Jurkat, Clone E6-1 (cell line): ENCODE measurements around the gene SLC30A7.
A peak's percentile ranks its signal among the peaks of the same experiment; 100 is the strongest.

Source experiments
- DNase-seq: peaks from one replicate; pipeline ENCODE4 v3.0.0-alpha.2; 2011; ENCODE audit warnings: low read depth, low spot score
- H3K4me3 ChIP-seq: 2 replicates; pipeline ENCODE4 v1.5.1; 2011; ENCODE audit warnings: mild to moderate bottlenecking, low read length, control low read depth, moderate library complexity

Gene SLC30A7

DNA sequence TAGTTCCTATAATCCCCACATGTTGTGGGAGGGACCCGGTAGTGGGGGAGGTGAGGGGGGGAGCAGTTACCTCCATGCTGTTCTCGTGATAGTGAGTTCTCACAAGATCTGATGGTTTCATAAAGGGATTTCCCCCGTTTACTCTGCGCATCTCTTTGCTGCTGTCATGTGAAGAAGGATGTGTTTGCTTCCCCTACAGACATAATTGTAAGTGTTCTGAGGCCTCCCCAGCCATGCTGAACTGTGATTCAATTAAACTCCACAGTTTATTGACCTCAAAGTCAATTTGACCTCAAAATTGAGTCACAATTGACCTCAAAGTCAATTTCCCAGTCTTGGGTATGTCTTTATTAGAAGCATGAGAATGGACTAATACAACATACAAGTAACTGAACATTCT lies 110.0 kb downstream of the SLC30A7 start:
- no peak for DNase-seq
- no peak overlapping the region for H3K4me3 ChIP-seq

DNA sequence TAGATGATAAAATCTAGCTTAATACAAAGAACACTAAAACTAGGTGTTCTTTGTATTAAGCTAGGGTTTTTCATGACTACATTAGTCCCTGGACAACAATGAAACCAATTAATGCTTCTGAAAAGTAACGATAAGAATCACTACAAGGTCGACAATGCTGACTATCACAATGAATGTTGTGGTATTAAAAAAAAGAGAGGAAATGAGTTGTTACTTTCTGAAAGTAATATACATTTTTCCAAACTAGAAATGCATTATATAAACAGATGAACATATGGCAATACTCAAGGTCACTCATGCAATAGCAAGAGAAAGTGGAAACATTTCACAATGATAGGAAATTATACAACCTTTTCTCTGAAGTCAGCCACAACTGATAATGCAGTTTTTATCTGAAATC lies 110.7 kb downstream of the SLC30A7 start:
- no peak overlapping the region for H3K4me3 ChIP-seq
- no peak for DNase-seq

DNA sequence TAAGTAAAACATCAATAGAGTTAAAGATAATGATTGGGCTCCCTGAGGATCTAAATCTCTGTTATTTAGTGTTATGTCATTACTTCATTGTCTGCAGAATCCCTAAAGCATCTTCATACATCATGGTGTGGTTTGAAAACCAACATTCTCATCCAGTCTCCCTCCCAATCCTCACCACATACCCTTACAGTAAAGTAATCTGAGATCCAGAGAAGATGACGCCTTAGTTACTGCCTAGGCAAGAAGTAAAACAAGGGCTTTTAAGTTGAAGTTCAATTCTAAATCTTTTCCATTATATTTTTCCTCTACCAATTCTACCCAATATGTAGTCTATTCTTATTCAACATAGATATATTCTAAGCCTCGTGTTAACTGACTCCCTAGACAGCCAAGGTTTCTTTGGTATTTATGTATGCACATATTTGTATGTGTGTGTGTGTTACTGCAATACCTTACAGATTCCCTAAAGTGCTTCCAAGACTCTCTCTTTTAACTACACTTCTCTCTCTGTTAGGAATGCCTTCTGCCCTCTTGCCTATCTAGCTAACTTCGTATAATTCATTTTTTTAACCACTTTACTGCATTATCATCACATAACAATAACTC lies 112.4 kb downstream of the SLC30A7 start:
- DNase-seq, result no peak
- H3K4me3 ChIP-seq, result no peak overlapping the region

DNA sequence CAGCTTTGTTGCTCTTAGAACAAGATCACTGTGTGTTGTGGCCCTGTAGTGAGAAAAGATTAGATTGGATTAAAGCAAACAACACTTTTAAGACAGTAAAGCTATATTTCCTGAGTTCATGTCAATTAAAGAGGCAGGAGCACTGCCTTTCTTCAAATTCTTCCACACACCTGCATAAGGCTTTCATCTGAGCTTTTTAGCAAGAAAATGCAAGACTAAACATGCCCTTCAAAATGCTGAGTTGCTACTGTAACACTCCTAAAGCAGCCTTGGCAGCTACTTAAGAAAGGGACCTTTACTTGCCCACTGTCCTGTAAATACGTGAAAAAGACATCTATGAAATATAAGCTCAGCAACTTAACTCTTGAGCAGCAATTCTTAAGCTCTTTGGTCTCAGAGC lies 117.9 kb downstream of the SLC30A7 start:
- H3K4me3 ChIP-seq, result no peak overlapping the region
- peak; percentile 19 for DNase-seq

DNA sequence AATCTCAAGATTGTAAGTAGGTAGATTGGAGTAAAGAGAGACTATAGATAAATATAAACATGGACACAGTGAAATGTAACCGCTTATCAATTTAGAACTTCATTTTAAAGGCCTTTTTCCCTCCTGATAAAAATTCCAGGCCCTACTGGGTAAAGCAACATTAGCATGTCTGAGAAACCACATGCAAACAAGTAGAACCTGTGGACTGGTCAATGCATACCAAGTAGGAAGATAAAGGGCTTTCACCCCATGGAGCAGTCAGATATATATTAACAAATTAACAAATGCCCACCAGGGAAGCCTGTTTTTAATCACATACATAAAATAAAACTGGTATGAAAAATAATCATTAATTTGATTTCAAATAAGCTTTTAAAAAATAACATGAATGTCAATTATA lies 121.6 kb downstream of the SLC30A7 start:
- H3K4me3 ChIP-seq, result no peak overlapping the region
- DNase-seq, result no peak

DNA sequence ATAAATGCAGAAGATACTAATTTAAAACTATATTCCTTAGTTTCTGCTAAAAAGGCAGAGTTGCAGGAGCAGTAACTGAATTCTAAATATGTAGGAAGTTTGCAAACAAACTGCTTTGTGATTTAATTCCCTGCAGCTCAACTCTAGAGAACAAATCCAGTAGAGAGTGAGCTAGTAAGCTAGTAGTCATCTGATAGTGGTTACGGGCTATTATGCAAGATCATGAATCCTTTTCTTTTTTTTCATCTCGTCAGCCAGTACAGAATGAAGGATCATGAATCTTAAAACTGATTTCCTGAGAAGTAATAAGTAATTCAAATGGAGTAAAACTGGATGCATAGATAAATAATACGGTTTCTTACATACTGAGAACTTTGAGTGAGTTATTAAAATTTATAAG lies 126.4 kb downstream of the SLC30A7 start:
- H3K4me3 ChIP-seq, result no peak overlapping the region
- no peak for DNase-seq

DNA sequence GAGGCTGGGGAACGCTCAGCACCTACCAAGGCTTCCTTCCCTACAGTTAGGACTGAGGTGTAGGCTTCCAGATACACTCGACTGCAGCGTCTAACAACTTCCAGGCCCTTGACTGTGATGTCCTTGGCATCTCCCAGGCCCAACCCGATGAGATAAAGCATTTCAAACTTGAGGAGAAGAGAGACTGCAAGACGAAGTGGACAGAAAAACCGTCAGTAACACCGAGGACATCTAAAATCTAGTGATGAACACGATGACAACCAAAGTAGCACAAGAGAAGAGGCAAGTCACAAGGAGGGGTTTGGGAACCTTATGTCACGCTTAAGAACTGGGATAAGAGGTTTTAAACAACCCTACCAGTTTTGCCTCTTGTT lies 129.4 kb downstream of the SLC30A7 start:
- no peak for DNase-seq
- peak overlapping the region; percentile 79 for H3K4me3 ChIP-seq

DNA sequence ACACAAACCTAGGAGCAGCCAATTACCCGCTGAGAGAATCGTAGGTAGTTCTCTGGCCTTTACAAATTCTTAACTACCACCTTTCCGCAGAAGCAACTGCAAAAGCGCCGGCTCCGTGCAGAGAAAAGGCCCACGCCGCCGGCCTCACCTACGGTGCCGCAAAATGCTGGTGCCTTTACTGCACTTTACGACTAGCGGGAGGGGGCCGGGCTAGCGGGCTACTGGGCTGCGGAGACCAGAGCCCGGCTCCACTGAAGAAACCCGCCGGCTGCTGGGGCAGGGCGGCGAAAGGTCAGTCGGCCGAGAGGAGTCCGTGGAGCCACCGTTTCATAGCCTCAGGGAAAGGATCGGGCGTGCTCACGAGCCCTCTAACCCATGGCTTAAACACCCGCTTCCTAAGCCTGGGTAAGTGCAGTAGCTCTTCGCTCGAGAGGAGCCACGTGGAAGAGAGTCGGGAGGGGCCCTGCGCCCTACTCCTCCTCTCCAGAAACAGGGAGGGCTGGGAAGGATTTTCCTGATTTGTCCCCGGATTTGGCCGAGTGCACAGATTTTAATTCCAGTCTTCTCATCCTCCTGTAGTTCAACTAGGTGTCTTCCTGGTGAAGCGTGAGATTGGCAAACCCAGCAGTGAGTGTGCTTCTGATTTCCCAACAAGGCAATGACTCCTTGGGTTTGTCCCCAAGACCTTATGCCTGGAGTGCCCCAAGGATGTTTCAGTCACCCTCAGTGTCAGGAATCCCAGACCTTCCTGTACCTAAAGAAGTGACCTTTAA lies 130.0 kb downstream of the SLC30A7 start, which contains the start of gene DPH5:
Gene DPH5, minus strand, starts transcription at position 128 of the 773 bp plus-strand sequence. CDS start 341 bp downstream, outside the sequence.
- peak; percentile 86 for DNase-seq

DNA sequence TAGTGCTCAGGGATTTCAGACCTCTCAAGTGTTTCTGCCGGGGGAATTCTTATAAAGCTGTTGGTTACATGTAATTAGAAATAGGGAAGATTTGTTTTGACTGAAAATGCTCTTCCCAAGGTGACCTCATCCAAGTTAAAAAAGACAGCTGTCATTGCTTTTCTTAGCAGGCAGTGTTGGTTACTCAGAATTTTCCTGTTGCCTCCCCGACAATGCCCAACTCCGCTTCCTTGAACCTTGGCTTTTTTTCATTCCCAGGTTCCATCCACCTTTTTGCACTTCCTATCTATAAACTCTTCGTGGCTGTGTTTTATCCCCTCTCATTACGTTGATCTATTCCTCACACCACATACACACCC lies 130.5 kb downstream of the SLC30A7 start:
- peak overlapping the region; percentile 79 for H3K4me3 ChIP-seq
- DNase-seq, result no peak

More for the DNA sequence above, 130.0 kb downstream of the SLC30A7 start, which contains the start of gene DPH5:
- H3K4me3 ChIP-seq, result peak within 1 kb of the TSS; percentile 79

DNA sequence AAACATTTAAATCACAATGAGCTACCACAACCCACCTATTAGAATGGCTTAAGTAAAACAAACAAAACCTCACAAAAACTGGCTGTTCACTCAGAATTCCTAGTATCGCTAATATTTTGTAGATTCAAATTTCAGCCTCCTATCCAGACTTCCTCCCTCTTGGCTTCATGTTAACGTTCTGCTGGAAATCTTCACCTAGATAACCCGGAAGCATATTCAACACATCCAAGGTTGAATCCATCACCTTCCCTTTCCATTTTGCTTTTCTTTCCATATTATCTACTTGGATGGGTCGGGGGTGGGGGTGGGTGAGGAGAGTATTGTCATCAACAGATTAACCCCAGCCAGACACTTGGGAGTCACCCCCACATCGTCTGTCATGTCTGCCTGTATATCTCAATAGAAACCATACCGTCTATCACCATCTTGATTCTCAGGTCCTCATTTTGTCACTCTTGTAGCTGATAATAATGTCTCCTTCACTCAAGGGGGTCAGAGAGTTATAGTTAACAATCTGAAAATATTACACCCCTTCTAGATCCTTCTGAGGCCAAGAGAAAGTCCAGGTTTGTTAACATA lies 131.4 kb downstream of the SLC30A7 start:
- no peak for DNase-seq
- H3K4me3 ChIP-seq, result no peak overlapping the region

DNA sequence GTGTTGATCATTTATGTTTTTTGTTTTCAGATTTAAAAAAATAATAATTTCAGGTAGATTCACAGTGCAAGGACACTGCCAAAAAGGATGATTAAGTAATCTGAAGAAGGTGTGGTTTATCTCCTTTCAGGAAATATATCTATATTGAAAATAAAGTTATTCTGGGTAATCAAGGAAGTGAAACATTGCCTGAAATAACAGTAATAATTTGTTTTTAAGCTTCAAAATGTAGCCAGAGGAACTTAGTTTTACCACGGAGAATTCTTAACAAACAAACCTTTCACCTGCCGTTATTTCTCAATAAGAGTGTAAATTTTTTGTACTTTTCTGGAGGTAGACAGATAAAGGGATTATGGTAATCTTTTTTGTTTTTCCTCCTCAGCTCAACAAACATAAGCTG lies 132.6 kb downstream of the SLC30A7 start:
- no peak for DNase-seq
- H3K4me3 ChIP-seq, result no peak overlapping the region

DNA sequence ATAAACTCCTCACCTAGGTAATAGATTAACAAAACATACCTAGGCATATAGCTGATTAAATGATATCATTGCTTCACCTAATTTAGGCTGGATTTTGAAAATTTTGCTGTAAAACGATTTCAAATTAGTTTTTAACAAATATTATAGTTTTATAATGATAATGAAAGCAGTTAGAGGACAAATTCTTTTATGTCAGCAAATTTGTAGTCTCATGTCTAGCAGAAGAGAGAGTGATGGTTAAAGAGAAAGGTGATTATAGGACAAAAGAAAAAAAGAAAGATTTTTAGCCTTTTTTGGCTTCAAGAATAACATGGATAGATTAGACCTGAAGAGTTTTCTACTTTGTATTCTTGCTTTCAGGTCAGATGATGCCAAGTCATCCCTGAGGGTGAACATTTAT lies 133.3 kb downstream of the SLC30A7 start:
- no peak overlapping the region for H3K4me3 ChIP-seq
- DNase-seq, result no peak

DNA sequence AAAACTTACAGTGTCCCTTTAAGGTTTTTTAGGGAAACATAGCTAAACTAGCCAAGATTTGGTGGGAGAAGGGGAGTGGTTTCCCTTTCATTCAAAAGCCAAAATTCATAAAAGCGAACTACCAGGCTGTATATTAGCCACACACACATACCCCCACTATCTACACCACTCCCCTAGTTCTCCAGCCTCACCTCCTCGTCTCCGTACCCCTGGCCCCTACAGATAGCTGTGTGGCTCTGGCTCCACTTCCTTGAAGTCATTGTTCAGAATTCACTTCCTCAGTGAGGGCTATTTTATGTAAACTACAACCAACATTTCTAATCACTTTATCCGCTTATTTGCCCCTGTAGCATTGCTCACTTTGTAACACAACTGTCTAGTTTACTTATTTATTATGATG lies 135.0 kb downstream of the SLC30A7 start:
- no peak for DNase-seq
- no peak overlapping the region for H3K4me3 ChIP-seq
